ENCODE measurements around the gene MYPOP. TPM values are rescaled to one million over a fixed set of nuclear protein-coding genes. Genes with fewer than 3 reads are reported as not detected.

Gene MYPOP
- total RNA-seq, 2 experiments from 2014 or later = 9.7 to 11.4 TPM

Other genes starting within 250 kb of the MYPOP start
- 1 to 10 TPM; 1.3 to 1.4 TPM for gene GIPR, start 234.4 kb downstream of the MYPOP start, total RNA-seq
- gene SNRPD2, start 210.7 kb downstream of the MYPOP start, total RNA-seq = 100 to 1,000 TPM; 485 to 566 TPM
- gene QPCTL, start 209.9 kb downstream of the MYPOP start, total RNA-seq = 1 to 10 TPM; 6.1 to 7.3 TPM
- gene FBXO46, start 171.7 kb downstream of the MYPOP start, total RNA-seq = 10 to 100 TPM; 38.5 to 40.0 TPM
- gene MEIOSIN, start 169.2 kb downstream of the MYPOP start, total RNA-seq = not detected
- gene SIX5, start 133.4 kb downstream of the MYPOP start, total RNA-seq = under 1 TPM; 0.64 to 0.85 TPM
- 10 to 100 TPM; 24.1 to 24.4 TPM for gene DMPK, start 120.1 kb downstream of the MYPOP start, total RNA-seq
- gene DMWD, start 109.8 kb downstream of the MYPOP start, total RNA-seq = 10 to 100 TPM; 35.0 to 37.8 TPM
- under 1 TPM; 0.42 to 0.57 TPM for gene RSPH6A, start 87.3 kb downstream of the MYPOP start, total RNA-seq
- gene SYMPK, start 39.5 kb downstream of the MYPOP start, total RNA-seq = 10 to 100 TPM; 91.0 to 98.0 TPM
- gene FOXA3, start 38.3 kb downstream of the MYPOP start, total RNA-seq = not detected
- 10 to 100 TPM; 17.5 to 19.1 TPM for gene IRF2BP1, start 16.5 kb downstream of the MYPOP start, total RNA-seq
- gene NANOS2, start 12.2 kb upstream of the MYPOP start, total RNA-seq = not detected
- gene NOVA2, start 71.3 kb upstream of the MYPOP start, total RNA-seq = under 1 TPM; 0.04 to 0.10 TPM
- 10 to 100 TPM; 26.5 to 27.0 TPM for gene CCDC61, start 92.9 kb upstream of the MYPOP start, total RNA-seq
- not detected for gene PGLYRP1, start 120.4 kb upstream of the MYPOP start, total RNA-seq
- gene IGFL4, start 138.4 kb upstream of the MYPOP start, total RNA-seq = not detected
- not detected for gene IGFL3, start 222.1 kb upstream of the MYPOP start, total RNA-seq
- not detected for gene IGFL2, start 245.6 kb upstream of the MYPOP start, total RNA-seq